Measurements from ENCODE around the gene DGKG. TPM values are rescaled to one million over a fixed set of nuclear protein-coding genes. Genes with fewer than 3 reads are reported as not detected.

DGKG gene
- total and polyA plus RNA-seq, 10 of the 15 experiments (the other 5 are each of a cell fraction or from before 2014, with no cell fraction given): 0.39 to 6.2 (median 4.7) TPM

GRCh38 chr3:186264608-186265400, 97.2 kb downstream of the DGKG start:
- in situ Hi-C loops (cut with MboI) (loop anchor here (5.0 kb wide), 1 partner anchor 272 kb away; no protein-coding TSS in a partner anchor), intact Hi-C loops (cut with micrococcal nuclease; ENCODE audit: unreplicated experiment) (no loop called here)
- RAD21 ChIA-PET (ENCODE audit: unreplicated experiment): interaction anchor here (0.6 to 16.2 kb wide), 4 partner anchors 273 to 336 kb away, joined by 3 to 495 read pairs (median 4); no protein-coding TSS in a partner anchor
- DNase-seq (ENCODE audit: low read depth, low spot score): no peak
- H3K4me3 ChIP-seq: no peak overlapping the region
- WGBS (ENCODE audit: insufficient coverage, insufficient replicate concordance, low lambda C conversion rate, missing lambda C conversion rate): 81% methylated on average over 9 of the region's 9 CpGs
- no peak overlapping the region for H3K9ac ChIP-seq (ENCODE audit: control insufficient read depth, insufficient read depth, low read length)
- H3K79me2 ChIP-seq (ENCODE audit: control insufficient read depth, insufficient read depth, low read length): no peaks in the 10 kb centered on the region
- no peak overlapping the region for H2AFZ ChIP-seq (ENCODE audit: control insufficient read depth, low read depth, low read length)
- CTCF ChIA-PET: interaction anchor here (0.6 to 29.4 kb wide), 7 partner anchors 199 to 352 kb away, joined by 3 to 847 read pairs (median 4); partner anchors contain the start of gene CRYGS
- no peak overlapping the region for H3K4me2 ChIP-seq (ENCODE audit: control insufficient read depth, insufficient read depth)
- no peaks in the 10 kb centered on the region; the same call in 1 of the 2 replicates for H3K4me1 ChIP-seq (ENCODE audit: control insufficient read depth, insufficient read depth, low read length)
- BruUV-seq (replicated peaks): no TSS peak
- SMC1A ChIA-PET (ENCODE audit: uncharacterized antibody, unreplicated experiment): interaction anchor here (0.6 to 27.2 kb wide), 6 partner anchors 8 to 352 kb away, joined by 3 to 655 read pairs (median 4); partner anchors contain the start of gene CRYGS
- TF ChIP-seq RBBP5 (conservative IDR thresholded peaks at IDR 0.05) (no peak), SMAD1 (IDR thresholded peaks at IDR 0.05; ENCODE audit: low read depth, partially characterized antibody) (no peak), NFYB (IDR thresholded peaks at IDR 0.05; ENCODE audit: insufficient read depth, low read depth, low read length) (no peak), SREBF2 (IDR thresholded peaks at IDR 0.05; ENCODE audit: low read length) (no peak), BMI1 (IDR thresholded peaks at IDR 0.05; ENCODE audit: borderline replicate concordance) (no peak), PAX5 (IDR thresholded peaks at IDR 0.05; ENCODE audit: borderline replicate concordance, low read depth, low read length) (no peak), CBX5 (IDR thresholded peaks at IDR 0.05; ENCODE audit: low read depth) (no peak), JUND (IDR thresholded peaks at IDR 0.05; ENCODE audit: low read depth, low read length) (no peak), ZNF217 (IDR thresholded peaks at IDR 0.05) (no peak), RUNX3 (IDR thresholded peaks at IDR 0.05; ENCODE audit: low read length) (no peak), JUNB (IDR thresholded peaks at IDR 0.05) (no peak), ASH2L (IDR thresholded peaks at IDR 0.05; ENCODE audit: borderline replicate concordance, low read depth) (no peak), CEBPB (IDR thresholded peaks at IDR 0.05; ENCODE audit: borderline replicate concordance in 1 of 2, low read depth in 2 of 2, low read length in 2 of 2) (no peak), ZSCAN29 (IDR thresholded peaks at IDR 0.05) (no peak), CTCF (IDR thresholded peaks at IDR 0.05 in 2 of 3, conservative IDR thresholded peaks at IDR 0.05 in 1 of 3; ENCODE audit: control insufficient read depth in 2 of 3, extremely low read depth in 1 of 3, insufficient read depth in 1 of 3, low read depth in 3 of 3, low read length in 3 of 3) (no peak)
- TF ChIP-seq, protein P1, sequence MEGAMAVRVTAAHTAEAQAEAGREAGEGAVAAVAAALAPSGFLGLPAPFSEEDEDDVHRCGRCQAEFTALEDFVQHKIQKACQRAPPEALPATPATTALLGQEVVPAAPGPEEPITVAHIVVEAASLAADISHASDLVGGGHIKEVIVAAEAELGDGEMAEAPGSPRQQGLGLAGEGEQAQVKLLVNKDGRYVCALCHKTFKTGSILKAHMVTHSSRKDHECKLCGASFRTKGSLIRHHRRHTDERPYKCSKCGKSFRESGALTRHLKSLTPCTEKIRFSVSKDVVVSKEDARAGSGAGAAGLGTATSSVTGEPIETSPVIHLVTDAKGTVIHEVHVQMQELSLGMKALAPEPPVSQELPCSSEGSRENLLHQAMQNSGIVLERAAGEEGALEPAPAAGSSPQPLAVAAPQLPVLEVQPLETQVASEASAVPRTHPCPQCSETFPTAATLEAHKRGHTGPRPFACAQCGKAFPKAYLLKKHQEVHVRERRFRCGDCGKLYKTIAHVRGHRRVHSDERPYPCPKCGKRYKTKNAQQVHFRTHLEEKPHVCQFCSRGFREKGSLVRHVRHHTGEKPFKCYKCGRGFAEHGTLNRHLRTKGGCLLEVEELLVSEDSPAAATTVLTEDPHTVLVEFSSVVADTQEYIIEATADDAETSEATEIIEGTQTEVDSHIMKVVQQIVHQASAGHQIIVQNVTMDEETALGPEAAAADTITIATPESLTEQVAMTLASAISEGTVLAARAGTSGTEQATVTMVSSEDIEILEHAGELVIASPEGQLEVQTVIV (IDR thresholded peaks at IDR 0.05; ENCODE audit: borderline replicate concordance, partially characterized antibody): no peak
- no peak overlapping the region for H3K27ac ChIP-seq (ENCODE audit: control insufficient read depth, insufficient read depth)
- POLR2A ChIA-PET: interaction anchor here (0.6 to 1.3 kb wide), 3 partner anchors 119 to 265 kb away, joined by 3 to 4 read pairs (median 4); no protein-coding TSS in a partner anchor
- H4K20me1 ChIP-seq (ENCODE audit: control insufficient read depth, insufficient read depth): no peaks in the 10 kb centered on the region
- no peaks in the 10 kb centered on the region for H3K36me3 ChIP-seq (ENCODE audit: control insufficient read depth in 2 of 2, insufficient read depth in 2 of 2, low read length in 1 of 2)
- no peaks in the 10 kb centered on the region for H3K9me3 ChIP-seq (replicated peaks; ENCODE audit: control insufficient read depth, insufficient read depth, low read length)
- H3K27me3 ChIP-seq (replicated peaks in 1 of 2; ENCODE audit: control insufficient read depth in 2 of 2, insufficient read depth in 2 of 2, low read length in 1 of 2): no peaks in the 10 kb centered on the region
- no peak for FAIRE-seq
- no peak for ATAC-seq
